ENCODE results near the gene KCTD3.

KCTD3 gene

GRCh38 chr1:215555531-215555930 lies 11.6 kb upstream of the KCTD3 start:
- in situ Hi-C loops (cut with MboI; ENCODE audit: low sequenced_read_pairs), result no loop called here

DNA sequence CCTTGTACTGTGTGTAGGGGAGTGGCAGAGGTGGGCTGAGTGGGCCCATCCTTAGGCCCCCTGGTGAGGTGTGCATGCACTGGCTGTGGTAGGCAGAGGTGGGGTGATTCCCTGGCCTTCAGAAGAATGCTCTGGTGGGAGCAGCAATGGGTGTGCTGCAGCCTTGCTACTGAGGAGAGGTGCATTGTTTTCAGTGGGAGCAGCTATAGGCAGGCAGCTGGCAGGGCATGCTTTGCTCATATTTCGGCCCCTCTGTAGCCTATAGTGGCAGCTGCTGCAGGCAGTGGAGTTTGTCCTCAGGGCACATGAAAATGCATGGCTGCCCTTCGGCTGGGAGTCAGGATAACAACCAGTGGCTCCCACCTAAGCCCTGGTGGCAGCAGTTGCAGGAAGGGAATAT lies 10.1 kb upstream of the KCTD3 start:
- in situ Hi-C loops (cut with MboI; ENCODE audit: low sequenced_read_pairs), result no loop called here

DNA sequence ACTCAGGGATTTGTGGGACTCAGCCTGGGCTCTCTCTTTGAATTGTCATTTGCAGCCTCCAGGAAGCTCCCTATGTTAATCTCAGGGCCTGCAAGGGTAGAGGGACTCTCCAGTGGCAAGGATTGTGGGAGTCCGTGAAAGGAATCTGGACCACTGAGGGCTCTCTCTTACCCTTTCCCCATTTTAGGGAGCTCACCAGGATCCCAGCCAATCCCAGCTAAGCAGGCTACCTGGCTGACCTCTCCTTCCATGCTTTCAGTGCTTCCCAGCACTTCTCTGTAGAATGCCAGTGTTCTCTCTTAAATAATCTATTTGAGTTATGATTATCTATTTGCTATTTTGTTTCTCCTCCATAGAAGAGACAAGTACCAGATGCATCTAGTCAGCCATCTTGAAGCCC lies 9.6 kb upstream of the KCTD3 start:
- in situ Hi-C loops (cut with MboI; ENCODE audit: low sequenced_read_pairs), result no loop called here

DNA sequence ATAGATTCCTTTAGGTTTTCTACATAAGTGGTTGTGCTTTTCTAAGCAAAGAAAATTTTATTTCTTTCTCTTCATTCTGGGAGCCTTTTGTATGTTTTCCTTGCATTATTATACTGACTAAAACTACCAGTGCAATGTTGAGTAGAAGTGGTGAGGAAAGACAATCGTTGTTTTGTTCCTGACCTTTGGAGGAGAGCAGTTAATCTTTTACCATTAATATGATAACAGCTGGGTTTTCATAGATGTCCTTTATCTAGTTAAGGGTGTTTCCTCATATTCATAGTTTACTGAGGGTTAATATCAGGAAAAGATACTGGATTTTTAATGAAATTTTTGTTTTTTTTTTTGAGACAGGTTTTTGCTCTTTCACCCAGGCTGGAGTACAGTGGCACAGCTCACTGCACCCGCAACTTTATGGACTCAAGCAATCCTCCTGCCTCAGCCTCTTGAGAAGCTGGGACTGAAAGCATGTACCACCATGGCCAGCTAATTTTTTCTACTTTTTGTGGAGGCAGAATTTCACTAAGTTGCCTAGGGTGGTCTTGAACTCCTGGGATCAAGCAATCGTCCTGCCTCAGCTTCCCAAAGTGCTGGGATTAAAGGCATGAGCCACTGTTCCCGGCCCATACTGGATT lies 9.0 kb upstream of the KCTD3 start:
- in situ Hi-C loops (cut with MboI; ENCODE audit: low sequenced_read_pairs), result no loop called here

GRCh38 chr1:215567491-215568298 lies 591 bp downstream of the KCTD3 start:
- in situ Hi-C loops (cut with MboI; ENCODE audit: low sequenced_read_pairs), result no loop called here

- in situ Hi-C loops (cut with MboI; ENCODE audit: low sequenced_read_pairs), result no loop called here
Observed at GRCh38 chr1:215568299-215568692, 1.2 kb downstream of the KCTD3 start.

- in situ Hi-C loops (cut with MboI; ENCODE audit: low sequenced_read_pairs), result no loop called here
Observed at GRCh38 chr1:215569986-215570824, 3.1 kb downstream of the KCTD3 start.

DNA sequence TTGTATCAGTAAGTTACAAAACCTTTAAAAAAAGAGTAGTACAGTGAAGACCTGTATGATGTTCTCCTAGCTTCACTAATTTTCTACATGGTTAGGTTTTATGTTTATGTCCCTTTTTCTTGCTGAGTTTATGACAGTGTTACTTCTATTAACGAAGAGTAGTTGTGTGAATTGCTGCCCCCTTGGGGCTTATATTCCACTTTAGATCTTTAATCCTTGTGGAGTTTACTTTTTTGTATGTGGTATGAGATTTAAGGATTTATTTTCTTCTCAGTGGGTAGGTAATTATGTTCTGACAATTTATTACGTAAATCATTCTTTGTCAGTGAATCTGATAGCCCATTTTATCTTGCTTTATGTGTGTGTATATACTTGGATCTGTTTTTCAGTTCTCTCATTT lies 14.8 kb downstream of the KCTD3 start:
- in situ Hi-C loops (cut with MboI; ENCODE audit: low sequenced_read_pairs), result no loop called here

DNA sequence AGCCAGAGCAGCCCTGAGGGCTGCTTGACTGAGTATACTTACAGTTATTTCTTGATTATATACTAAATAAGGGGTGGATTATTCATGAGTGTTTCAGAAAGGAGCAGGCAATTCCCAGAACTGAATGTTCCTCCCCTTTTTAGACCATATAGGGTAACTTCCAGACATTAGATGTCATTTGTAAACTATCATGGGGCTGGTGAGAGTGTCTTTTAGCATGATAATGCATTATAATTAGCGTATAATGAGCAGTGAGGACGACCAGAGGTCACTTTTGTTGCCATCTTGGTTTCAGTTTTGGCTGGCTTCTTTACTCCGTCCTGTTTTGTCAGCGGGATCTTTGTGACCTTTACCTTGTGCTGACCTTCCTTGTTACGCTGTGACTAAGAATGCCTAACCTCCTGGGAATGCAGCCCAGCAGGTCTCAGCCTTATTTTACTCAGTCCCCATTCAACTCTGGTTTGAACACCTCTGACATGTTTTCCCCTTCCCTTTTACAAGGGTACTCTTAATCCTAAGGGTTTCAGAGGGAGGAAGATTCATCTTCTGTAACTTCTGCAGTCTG lies 16.2 kb downstream of the KCTD3 start:
- in situ Hi-C loops (cut with MboI; ENCODE audit: low sequenced_read_pairs), result no loop called here

- in situ Hi-C loops (cut with MboI; ENCODE audit: low sequenced_read_pairs), result no loop called here
Observed at GRCh38 chr1:215584389-215584788, 17.3 kb downstream of the KCTD3 start.

- in situ Hi-C loops (cut with MboI; ENCODE audit: low sequenced_read_pairs), result no loop called here
Observed at GRCh38 chr1:215589650-215590435, 22.7 kb downstream of the KCTD3 start.

DNA sequence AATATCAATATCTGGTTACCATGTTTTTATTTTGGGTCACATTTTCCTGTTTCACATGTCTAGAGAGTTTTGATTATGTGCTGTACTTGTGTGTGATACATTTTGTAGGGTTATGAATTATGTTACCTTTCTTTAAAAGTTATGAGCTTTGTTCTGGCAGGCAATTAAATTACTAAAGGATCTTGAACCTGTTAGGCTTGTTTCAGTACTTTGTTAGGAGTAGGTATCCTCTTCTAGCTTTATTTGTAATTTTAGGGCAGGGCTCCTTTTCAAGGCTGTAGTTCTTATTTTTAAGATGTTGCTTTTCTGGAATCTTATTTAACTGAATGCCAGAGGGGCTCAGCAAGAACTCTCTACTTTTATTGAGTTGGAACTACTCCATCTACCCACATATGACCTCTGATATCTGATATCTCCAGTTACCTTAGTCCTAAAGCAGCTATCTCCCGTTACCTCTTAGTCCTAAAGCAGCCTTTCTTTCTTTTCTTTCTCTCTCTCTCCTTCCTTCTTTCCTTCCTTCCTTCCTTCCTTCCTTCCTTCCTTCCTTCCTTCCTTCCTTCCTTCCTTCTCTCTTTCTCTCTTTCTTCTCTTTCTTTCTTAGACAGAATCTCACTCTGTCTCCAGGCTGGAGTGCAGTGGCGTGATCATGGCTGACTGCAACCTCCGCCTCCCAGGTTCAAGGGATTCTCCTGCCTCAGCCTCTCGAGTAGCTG lies 23.8 kb downstream of the KCTD3 start:
- in situ Hi-C loops (cut with MboI; ENCODE audit: low sequenced_read_pairs), result no loop called here

DNA sequence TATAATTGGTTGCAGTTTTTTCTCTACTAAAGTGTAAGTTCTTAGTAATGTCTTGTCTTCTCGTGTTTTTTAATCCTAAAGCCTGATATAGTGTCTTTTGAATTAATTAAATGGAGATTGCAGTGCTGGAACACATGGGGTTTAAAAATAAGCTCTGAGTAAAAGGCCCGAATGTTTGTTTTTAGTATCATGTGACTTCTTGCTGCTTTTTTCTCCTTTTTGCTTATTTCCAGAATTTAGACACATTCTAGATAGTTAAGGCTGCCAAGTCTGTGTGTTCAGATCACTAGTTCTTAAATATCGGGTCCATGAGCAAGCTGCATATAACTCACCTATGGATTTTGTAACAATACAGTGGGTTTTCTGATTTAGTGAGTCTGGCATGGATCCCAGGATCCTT lies 27.5 kb downstream of the KCTD3 start:
- in situ Hi-C loops (cut with MboI; ENCODE audit: low sequenced_read_pairs), result no loop called here

DNA sequence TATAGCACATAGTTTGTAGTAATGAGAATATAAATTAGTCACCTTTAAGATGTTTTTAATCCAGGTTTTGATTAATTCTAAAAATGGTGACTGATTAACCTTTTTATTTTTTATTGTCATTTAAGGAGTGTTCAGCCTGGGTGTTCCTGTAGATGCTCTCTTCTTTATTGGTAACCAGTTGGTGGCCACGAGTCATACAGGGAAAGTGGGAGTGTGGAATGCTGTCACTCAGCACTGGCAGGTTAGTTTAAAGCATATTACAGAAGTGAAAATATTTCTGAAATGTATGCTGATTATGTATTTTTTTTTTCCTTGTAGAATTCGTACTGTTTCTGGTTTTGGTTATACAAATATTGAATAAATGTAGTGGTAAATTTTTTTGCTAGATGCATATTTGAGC lies 28.1 kb downstream of the KCTD3 start:
- in situ Hi-C loops (cut with MboI; ENCODE audit: low sequenced_read_pairs), result no loop called here

GRCh38 chr1:215597961-215598360 lies 30.9 kb downstream of the KCTD3 start:
- in situ Hi-C loops (cut with MboI; ENCODE audit: low sequenced_read_pairs), result no loop called here

DNA sequence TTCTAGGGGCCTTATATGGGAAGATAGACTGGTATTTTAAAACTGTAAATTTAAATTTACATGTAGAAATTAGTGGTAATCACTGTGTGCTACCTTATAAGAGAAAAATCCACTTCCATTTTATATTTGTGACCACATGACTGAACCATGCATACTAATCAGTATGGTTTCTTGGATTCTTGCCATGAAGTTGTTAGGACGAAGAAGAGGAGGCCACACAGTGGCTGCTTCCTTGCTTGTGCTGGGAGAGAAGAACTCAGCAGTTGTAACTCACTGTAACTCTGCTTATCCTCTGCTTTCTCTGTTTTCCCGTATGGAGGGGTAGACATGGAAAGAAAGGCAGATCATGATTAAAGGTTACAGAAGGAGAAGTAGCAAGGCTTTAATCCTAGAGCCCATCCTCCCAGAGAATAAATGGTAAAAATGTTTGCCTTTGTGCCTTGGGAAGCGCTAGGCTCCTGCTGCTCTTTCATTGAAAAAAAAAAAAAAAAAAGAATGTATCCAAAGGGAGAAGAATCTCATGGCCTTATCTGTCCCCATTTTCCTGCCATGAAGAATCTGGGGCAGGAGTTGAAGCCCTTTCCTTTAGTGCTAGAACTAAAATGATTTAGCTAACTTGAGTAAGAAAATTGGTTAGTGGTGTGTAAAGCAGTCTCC lies 32.4 kb downstream of the KCTD3 start:
- in situ Hi-C loops (cut with MboI; ENCODE audit: low sequenced_read_pairs), result no loop called here

- in situ Hi-C loops (cut with MboI; ENCODE audit: low sequenced_read_pairs), result no loop called here
Observed at GRCh38 chr1:215600258-215600792, 33.2 kb downstream of the KCTD3 start.

DNA sequence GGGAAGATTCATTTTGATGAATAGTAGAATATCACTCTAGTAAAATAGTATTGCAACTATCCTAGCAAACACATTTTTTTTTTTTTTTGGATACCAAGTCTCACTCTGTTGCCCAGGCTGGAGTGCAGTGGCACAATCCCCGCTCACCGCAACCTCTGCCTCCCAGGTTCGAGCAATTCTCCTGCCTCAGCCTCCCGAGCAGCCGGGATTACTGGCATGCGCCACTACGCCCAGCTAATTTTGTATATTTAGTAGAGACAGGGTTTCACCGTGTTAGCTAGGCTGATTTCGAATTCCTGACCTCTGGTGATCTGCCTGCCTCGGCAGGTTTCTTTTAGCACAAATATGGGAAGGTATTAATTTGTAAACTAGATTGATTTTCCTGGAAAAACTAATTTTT lies 33.8 kb downstream of the KCTD3 start:
- in situ Hi-C loops (cut with MboI; ENCODE audit: low sequenced_read_pairs), result no loop called here

GRCh38 chr1:215601276-215601675 lies 34.2 kb downstream of the KCTD3 start:
- in situ Hi-C loops (cut with MboI; ENCODE audit: low sequenced_read_pairs), result no loop called here
